Liver (tissue), 3 donors: ENCODE measurements around the gene AMBRA1.

ENCODE experiments used
- EGR1 ChIP-seq, 2 donors: IDR thresholded peaks; 2 replicates each; pipeline ENCODE4 v1.6.1; 2016 to 2018; ENCODE audit warnings: antibody characterized with exemption in 2 of 2, low read depth in 2 of 2
- FOXA1 ChIP-seq: IDR thresholded peaks from 2 replicates; pipeline ENCODE4 v1.6.1; 2016; ENCODE audit warnings: antibody characterized with exemption
- GABPA ChIP-seq, 2 donors: IDR thresholded peaks in 1 of 2; conservative IDR thresholded peaks in 1 of 2; 2 replicates each; pipeline ENCODE4 v1.6.1; 2016; ENCODE audit warnings: antibody characterized with exemption in 2 of 2, mild to moderate bottlenecking in 1 of 2, moderate library complexity in 1 of 2
- JUND ChIP-seq, 2 donors: IDR thresholded peaks; 2 replicates each; pipeline ENCODE4 v1.6.1; 2016; ENCODE audit warnings: antibody characterized with exemption in 2 of 2
- NR2F2 ChIP-seq: IDR thresholded peaks from 2 replicates; pipeline ENCODE4 v1.6.1; 2016; ENCODE audit warnings: antibody characterized with exemption
- RAD21 ChIP-seq, 2 donors: IDR thresholded peaks; 2 replicates each; pipeline ENCODE4 v1.6.1; 2016; ENCODE audit warnings: antibody characterized with exemption in 2 of 2, mild to moderate bottlenecking in 2 of 2
- REST ChIP-seq: IDR thresholded peaks from 2 replicates; pipeline ENCODE4 v1.6.1; 2016; ENCODE audit warnings: antibody characterized with exemption, mild to moderate bottlenecking
- SP1 ChIP-seq: IDR thresholded peaks from 2 replicates; pipeline ENCODE4 v1.6.1; 2018; ENCODE audit warnings: antibody characterized with exemption, mild to moderate bottlenecking
- TAF1 ChIP-seq: conservative IDR thresholded peaks from 2 replicates; pipeline ENCODE4 v1.6.1; 2016; ENCODE audit warnings: antibody characterized with exemption, mild to moderate bottlenecking
- YY1 ChIP-seq: IDR thresholded peaks from 2 replicates; pipeline ENCODE4 v1.6.1; 2016; ENCODE audit warnings: antibody characterized with exemption, mild to moderate bottlenecking
- TF ChIP-seq, protein P1 (sequence below): IDR thresholded peaks from 2 replicates; pipeline ENCODE4 v1.6.1; 2016; ENCODE audit warnings: antibody characterized with exemption
- TF ChIP-seq, protein P2 (sequence below): fragments of 150-350 bp; IDR thresholded peaks from 2 replicates; pipeline ENCODE4 v1.5.1; 2017; ENCODE audit warnings: improper control_type of control experiment, low read depth, low read length; ENCODE audit not compliant: missing input control
- TF ChIP-seq, protein P3 (sequence below): IDR thresholded peaks from 2 replicates; pipeline ENCODE4 v1.6.1; 2016; ENCODE audit warnings: antibody characterized with exemption
- TF ChIP-seq, protein P4 (sequence below): IDR thresholded peaks from 2 replicates; pipeline ENCODE4 v1.6.1; 2016; ENCODE audit warnings: antibody characterized with exemption
- donor health status: healthy.
- donor health status: healthy.

DNA sequence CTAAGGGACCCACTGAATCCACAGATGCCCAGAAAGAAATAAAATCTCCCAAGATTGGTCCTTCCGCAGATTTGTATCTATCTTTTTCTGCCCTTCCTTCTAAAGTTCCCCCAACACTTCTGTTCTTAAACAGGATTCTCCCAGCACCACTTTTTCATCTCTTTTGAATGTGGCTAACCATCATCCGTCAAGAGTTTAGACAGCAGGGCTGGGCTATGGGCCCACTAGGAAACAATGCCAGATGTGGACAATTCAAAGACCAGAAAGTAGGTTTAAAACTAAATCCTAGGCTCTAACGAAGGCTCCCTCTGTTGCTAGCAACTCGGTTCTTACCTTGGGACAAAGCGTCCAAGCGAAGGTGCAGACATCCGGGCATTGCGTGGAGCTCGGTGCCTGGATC lies 100.0 kb downstream of the AMBRA1 start:
- TF ChIP-seq SP1 (no peak), GABPA (IDR thresholded peaks at IDR 0.05 in 1 of 2, conservative IDR thresholded peaks at IDR 0.05 in 1 of 2) (no peak), TAF1 (no peak), FOXA1 (no peak), JUND (IDR thresholded peaks at IDR 0.05) (no peak), NR2F2 (no peak), YY1 (no peak), RAD21 (IDR thresholded peaks at IDR 0.05) (no peak), REST (no peak), EGR1 (IDR thresholded peaks at IDR 0.05; ENCODE audit: low read depth in 2 of 2) (no peak)
- TF ChIP-seq, protein P1, sequence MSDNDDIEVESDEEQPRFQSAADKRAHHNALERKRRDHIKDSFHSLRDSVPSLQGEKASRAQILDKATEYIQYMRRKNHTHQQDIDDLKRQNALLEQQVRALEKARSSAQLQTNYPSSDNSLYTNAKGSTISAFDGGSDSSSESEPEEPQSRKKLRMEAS: no peak
- TF ChIP-seq, protein P2, sequence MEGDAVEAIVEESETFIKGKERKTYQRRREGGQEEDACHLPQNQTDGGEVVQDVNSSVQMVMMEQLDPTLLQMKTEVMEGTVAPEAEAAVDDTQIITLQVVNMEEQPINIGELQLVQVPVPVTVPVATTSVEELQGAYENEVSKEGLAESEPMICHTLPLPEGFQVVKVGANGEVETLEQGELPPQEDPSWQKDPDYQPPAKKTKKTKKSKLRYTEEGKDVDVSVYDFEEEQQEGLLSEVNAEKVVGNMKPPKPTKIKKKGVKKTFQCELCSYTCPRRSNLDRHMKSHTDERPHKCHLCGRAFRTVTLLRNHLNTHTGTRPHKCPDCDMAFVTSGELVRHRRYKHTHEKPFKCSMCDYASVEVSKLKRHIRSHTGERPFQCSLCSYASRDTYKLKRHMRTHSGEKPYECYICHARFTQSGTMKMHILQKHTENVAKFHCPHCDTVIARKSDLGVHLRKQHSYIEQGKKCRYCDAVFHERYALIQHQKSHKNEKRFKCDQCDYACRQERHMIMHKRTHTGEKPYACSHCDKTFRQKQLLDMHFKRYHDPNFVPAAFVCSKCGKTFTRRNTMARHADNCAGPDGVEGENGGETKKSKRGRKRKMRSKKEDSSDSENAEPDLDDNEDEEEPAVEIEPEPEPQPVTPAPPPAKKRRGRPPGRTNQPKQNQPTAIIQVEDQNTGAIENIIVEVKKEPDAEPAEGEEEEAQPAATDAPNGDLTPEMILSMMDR: no peak
- TF ChIP-seq, protein P3, sequence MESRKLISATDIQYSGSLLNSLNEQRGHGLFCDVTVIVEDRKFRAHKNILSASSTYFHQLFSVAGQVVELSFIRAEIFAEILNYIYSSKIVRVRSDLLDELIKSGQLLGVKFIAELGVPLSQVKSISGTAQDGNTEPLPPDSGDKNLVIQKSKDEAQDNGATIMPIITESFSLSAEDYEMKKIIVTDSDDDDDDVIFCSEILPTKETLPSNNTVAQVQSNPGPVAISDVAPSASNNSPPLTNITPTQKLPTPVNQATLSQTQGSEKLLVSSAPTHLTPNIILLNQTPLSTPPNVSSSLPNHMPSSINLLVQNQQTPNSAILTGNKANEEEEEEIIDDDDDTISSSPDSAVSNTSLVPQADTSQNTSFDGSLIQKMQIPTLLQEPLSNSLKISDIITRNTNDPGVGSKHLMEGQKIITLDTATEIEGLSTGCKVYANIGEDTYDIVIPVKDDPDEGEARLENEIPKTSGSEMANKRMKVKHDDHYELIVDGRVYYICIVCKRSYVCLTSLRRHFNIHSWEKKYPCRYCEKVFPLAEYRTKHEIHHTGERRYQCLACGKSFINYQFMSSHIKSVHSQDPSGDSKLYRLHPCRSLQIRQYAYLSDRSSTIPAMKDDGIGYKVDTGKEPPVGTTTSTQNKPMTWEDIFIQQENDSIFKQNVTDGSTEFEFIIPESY: no peak
- TF ChIP-seq, protein P4, sequence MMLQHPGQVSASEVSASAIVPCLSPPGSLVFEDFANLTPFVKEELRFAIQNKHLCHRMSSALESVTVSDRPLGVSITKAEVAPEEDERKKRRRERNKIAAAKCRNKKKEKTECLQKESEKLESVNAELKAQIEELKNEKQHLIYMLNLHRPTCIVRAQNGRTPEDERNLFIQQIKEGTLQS: no peak
